Mammary epithelial cell (primary cell): Measurements from ENCODE around the gene RALB.

Experiments
- CTCF ChIP-seq, 2 donors: IDR thresholded peaks in 1 of 2; conservative IDR thresholded peaks in 1 of 2; 2 replicates each; pipeline ENCODE4 v1.5.1; 2011 to 2012; ENCODE audit warnings: inconsistent platforms in 2 of 2, low read length in 2 of 2, mild to moderate bottlenecking in 2 of 2, control low read depth in 1 of 2, low read depth in 1 of 2; ENCODE audit not compliant: insufficient read depth in 1 of 2; ENCODE audit errors: extremely low read depth in 1 of 2
- EZH2 ChIP-seq: IDR thresholded peaks from 2 replicates; pipeline ENCODE4 v1.6.1; 2012; ENCODE audit warnings: low read length, inconsistent platforms, borderline replicate concordance

GRCh38 chr2:120218181-120218580, 34.5 kb upstream of the RALB start:
- no peak for TF ChIP-seq CTCF (conservative IDR thresholded peaks at IDR 0.05 in 1 of 2, IDR thresholded peaks at IDR 0.05 in 1 of 2; ENCODE audit: extremely low read depth in 1 of 2, insufficient read depth in 1 of 2, low read depth in 1 of 2, low read length in 2 of 2)
- TF ChIP-seq EZH2: no peak
